HG03575 (cell line): ENCODE data around the gene TEAD4.
"Not testable (repeated sequence)": the region's sequence is repeated elsewhere in the genome, so short reads cannot be mapped to it uniquely, and the experiment has no call there.

Experiments used
- ATAC-seq: cut with Tn5 transposase; IDR thresholded peaks from one replicate; pipeline ENCODE4 v1.9.1; 2021; ENCODE audit not compliant: unreplicated experiment, insufficient number of reproducible peaks, low FRiP score; ENCODE audit errors: extremely low read depth

TEAD4 gene

GRCh38 chr12:3065846-3066245 lies 106.6 kb downstream of the TEAD4 start:
- not testable (repeated sequence) for ATAC-seq

GRCh38 chr12:3069714-3070113 lies 110.5 kb downstream of the TEAD4 start:
- no peak for ATAC-seq

GRCh38 chr12:3071107-3071506 lies 111.9 kb downstream of the TEAD4 start:
- no peak for ATAC-seq

- ATAC-seq, result no peak
These were observed 112.5 kb downstream of the TEAD4 start for GRCh38 chr12:3071710-3072109.

GRCh38 chr12:3073438-3074250 lies 114.4 kb downstream of the TEAD4 start:
- ATAC-seq, result no peak

- no peak for ATAC-seq
These were observed 116.1 kb downstream of the TEAD4 start for GRCh38 chr12:3075315-3075714.

GRCh38 chr12:3076730-3077571 lies 117.8 kb downstream of the TEAD4 start, which contains the start of gene TSPAN9:
TSPAN9 (plus strand) TSS chr12:3077379; CDS start chr12:3201194, 123,815 bp downstream.
- ATAC-seq, result no peak

GRCh38 chr12:3077572-3078081 lies 118.4 kb downstream of the TEAD4 start:
- ATAC-seq, result no peak

- no peak for ATAC-seq
These were observed 119.1 kb downstream of the TEAD4 start for GRCh38 chr12:3078086-3078820.

GRCh38 chr12:3081091-3081490 lies 121.9 kb downstream of the TEAD4 start:
- ATAC-seq, result no peak

- no peak for ATAC-seq
These were observed 122.7 kb downstream of the TEAD4 start for GRCh38 chr12:3081886-3082285.

GRCh38 chr12:3083241-3083920 lies 124.2 kb downstream of the TEAD4 start:
- ATAC-seq, result no peak

- no peak for ATAC-seq
These were observed 124.7 kb downstream of the TEAD4 start for GRCh38 chr12:3083921-3084347.

GRCh38 chr12:3084742-3085141 lies 125.5 kb downstream of the TEAD4 start:
- ATAC-seq, result no peak

- ATAC-seq, result no peak
These were observed 126.3 kb downstream of the TEAD4 start for GRCh38 chr12:3085341-3086139.

- ATAC-seq, result no peak
These were observed 127.0 kb downstream of the TEAD4 start for GRCh38 chr12:3086211-3086610.

- no peak for ATAC-seq
These were observed 127.6 kb downstream of the TEAD4 start for GRCh38 chr12:3086729-3087323.
